SK-N-SH treated with all-trans-retinoic acid at 6 μM for 48 hours (cell line): ENCODE data around the gene KIAA1210.
A peak's percentile ranks its signal among the peaks of the same experiment; 100 is the strongest.

Experiments
- ATAC-seq: fragments of 200-7000 bp; cut with Tn5 transposase; 3 replicates; pipeline ENCODE4 v1.9.1; 2020; ENCODE audit warnings: mild to moderate bottlenecking, moderate library complexity
- ARNTL ChIP-seq: fragments of 450-650 bp; formaldehyde crosslinking; IDR thresholded peaks from 2 replicates; pipeline ENCODE4 v1.5.0; 2020; ENCODE audit warnings: low read depth, mild to moderate bottlenecking, moderate library complexity, borderline replicate concordance
- ESRRG ChIP-seq: fragments of 250-450 bp; sonication (Bioruptor Pico); IDR thresholded peaks from 2 replicates; pipeline ENCODE4 v1.6.1; 2021; ENCODE audit warnings: mild to moderate bottlenecking
- GLIS3 ChIP-seq: fragments of 250-450 bp; sonication (Bioruptor Pico); IDR thresholded peaks from 2 replicates; pipeline ENCODE4 v1.5.0; 2020; ENCODE audit warnings: mild to moderate bottlenecking, moderate library complexity
- ISL1 ChIP-seq: fragments of 250-450 bp; sonication (Bioruptor Pico); IDR thresholded peaks from 2 replicates; pipeline ENCODE4 v2.1.2; 2022; ENCODE audit warnings: mild to moderate bottlenecking, moderate library complexity
- POU6F1 ChIP-seq: fragments of 250-450 bp; sonication (Bioruptor Pico); IDR thresholded peaks from 2 replicates; pipeline ENCODE4 v1.8.0; 2021; ENCODE audit warnings: low read depth, mild to moderate bottlenecking, moderate library complexity, borderline replicate concordance
- PPARA ChIP-seq: fragments of 250-450 bp; sonication (Bioruptor Pico); IDR thresholded peaks from 2 replicates; pipeline ENCODE4 v1.5.0; 2020; ENCODE audit warnings: mild to moderate bottlenecking, borderline replicate concordance
- RARB ChIP-seq: fragments of 250-450 bp; sonication (Bioruptor Pico); IDR thresholded peaks from 2 replicates; pipeline ENCODE4 v1.8.0; 2021; ENCODE audit warnings: mild to moderate bottlenecking, moderate library complexity
- TCF4 ChIP-seq: fragments of 250-450 bp; sonication (Bioruptor Pico); IDR thresholded peaks from 2 replicates; pipeline ENCODE4 v1.8.0; 2021; ENCODE audit warnings: mild to moderate bottlenecking, moderate library complexity, borderline replicate concordance
- TOX ChIP-seq: fragments of 250-450 bp; sonication (Bioruptor Pico); IDR thresholded peaks from 2 replicates; pipeline ENCODE4 v1.8.0; 2021; ENCODE audit warnings: mild to moderate bottlenecking, moderate library complexity, borderline replicate concordance
- ZC3H10 ChIP-seq: fragments of 250-450 bp; sonication (Bioruptor Pico); IDR thresholded peaks from 2 replicates; pipeline ENCODE4 v1.5.1; 2021; ENCODE audit warnings: mild to moderate bottlenecking, moderate library complexity
- ZFP3 ChIP-seq: fragments of 250-450 bp; sonication (Bioruptor Pico); IDR thresholded peaks from 2 replicates; pipeline ENCODE4 v1.5.0; 2020; ENCODE audit warnings: mild to moderate bottlenecking, moderate library complexity
- ZNF565 ChIP-seq: fragments of 450-650 bp; formaldehyde crosslinking; conservative IDR thresholded peaks from 2 replicates; pipeline ENCODE4 v1.5.0; 2020; ENCODE audit warnings: low read depth, mild to moderate bottlenecking, moderate library complexity
- ZNF8 ChIP-seq: fragments of 450-650 bp; formaldehyde crosslinking; IDR thresholded peaks from 2 replicates; pipeline ENCODE4 v1.5.0; 2020; ENCODE audit warnings: mild to moderate bottlenecking, moderate library complexity
- TF ChIP-seq, protein P1 (sequence below): fragments of 250-450 bp; sonication (Bioruptor Pico); IDR thresholded peaks from 2 replicates; pipeline ENCODE4 v1.5.1; 2020; ENCODE audit warnings: low read depth, mild to moderate bottlenecking, moderate library complexity
- TF ChIP-seq, protein P2 (sequence below): fragments of 250-450 bp; sonication (Bioruptor Pico); IDR thresholded peaks from 2 replicates; pipeline ENCODE4 v1.8.0; 2020; ENCODE audit warnings: mild to moderate bottlenecking, moderate library complexity, borderline replicate concordance
- TF ChIP-seq, protein P3 (sequence below): fragments of 250-450 bp; sonication (Bioruptor Pico); IDR thresholded peaks from 2 replicates; pipeline ENCODE4 v1.5.0; 2020; ENCODE audit warnings: mild to moderate bottlenecking, moderate library complexity

KIAA1210 gene

DNA sequence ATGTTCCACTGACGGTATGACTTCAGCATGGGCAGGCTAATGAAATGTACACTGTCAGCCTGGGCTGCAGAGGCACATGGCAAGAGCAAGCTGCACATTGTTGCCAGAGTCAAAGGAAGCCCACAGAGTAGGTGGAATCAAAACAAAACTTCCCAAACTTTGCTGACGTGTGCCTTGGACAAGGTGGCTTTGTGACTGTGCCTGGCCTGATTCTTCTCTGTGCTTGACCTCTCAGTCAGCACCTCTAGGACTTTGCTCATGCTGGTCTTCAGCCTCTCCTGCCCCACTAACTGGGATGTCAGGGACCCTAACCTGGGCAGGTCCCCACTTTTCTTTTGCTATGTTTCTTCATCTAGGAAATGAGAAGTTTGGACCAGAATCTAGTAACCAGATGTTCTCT is 40.5 kb upstream of the KIAA1210 start:
- TF ChIP-seq ISL1 (CRISPR knock-in tag) (no peak), ZNF565 (CRISPR knock-in tag) (no peak)
- no peak for ATAC-seq

DNA sequence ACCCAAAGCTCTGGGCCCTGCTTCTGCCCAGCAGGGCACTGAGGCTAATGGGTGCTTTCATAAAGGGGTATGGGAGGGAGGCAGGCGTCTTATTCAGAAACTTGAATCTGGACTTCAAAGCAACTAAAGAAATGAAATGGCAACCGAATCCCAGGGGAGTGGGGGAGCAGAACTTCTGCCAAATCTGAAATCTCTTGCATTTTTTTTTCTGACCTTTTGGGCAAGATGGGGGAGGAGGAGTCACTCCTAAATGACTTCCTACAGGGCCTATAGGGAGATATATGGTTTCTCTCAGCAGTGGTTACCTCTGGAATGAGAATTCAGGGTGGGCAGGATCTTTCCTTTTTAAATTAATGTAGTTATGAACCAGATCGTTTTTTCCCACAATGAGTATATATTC is 30.6 kb upstream of the KIAA1210 start:
- TF ChIP-seq RARB, result no peak
- no peak for TF ChIP-seq ZNF8 (CRISPR knock-in tag)
- TF ChIP-seq, protein P1, sequence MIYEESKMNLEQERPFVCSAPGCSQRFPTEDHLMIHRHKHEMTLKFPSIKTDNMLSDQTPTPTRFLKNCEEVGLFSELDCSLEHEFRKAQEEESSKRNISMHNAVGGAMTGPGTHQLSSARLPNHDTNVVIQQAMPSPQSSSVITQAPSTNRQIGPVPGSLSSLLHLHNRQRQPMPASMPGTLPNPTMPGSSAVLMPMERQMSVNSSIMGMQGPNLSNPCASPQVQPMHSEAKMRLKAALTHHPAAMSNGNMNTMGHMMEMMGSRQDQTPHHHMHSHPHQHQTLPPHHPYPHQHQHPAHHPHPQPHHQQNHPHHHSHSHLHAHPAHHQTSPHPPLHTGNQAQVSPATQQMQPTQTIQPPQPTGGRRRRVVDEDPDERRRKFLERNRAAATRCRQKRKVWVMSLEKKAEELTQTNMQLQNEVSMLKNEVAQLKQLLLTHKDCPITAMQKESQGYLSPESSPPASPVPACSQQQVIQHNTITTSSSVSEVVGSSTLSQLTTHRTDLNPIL (CRISPR knock-in tag), result no peak
- no peak for TF ChIP-seq PPARA (CRISPR knock-in tag)
- no peak for TF ChIP-seq ZFP3 (CRISPR knock-in tag)
- TF ChIP-seq ESRRG (CRISPR knock-in tag), result no peak
- TF ChIP-seq ARNTL (CRISPR knock-in tag), result no peak
- TF ChIP-seq GLIS3 (CRISPR knock-in tag), result no peak
- no peak for TF ChIP-seq TCF4
- TF ChIP-seq, protein P2, sequence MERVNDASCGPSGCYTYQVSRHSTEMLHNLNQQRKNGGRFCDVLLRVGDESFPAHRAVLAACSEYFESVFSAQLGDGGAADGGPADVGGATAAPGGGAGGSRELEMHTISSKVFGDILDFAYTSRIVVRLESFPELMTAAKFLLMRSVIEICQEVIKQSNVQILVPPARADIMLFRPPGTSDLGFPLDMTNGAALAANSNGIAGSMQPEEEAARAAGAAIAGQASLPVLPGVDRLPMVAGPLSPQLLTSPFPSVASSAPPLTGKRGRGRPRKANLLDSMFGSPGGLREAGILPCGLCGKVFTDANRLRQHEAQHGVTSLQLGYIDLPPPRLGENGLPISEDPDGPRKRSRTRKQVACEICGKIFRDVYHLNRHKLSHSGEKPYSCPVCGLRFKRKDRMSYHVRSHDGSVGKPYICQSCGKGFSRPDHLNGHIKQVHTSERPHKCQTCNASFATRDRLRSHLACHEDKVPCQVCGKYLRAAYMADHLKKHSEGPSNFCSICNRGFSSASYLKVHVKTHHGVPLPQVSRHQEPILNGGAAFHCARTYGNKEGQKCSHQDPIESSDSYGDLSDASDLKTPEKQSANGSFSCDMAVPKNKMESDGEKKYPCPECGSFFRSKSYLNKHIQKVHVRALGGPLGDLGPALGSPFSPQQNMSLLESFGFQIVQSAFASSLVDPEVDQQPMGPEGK, result no peak
- no peak for ATAC-seq

DNA sequence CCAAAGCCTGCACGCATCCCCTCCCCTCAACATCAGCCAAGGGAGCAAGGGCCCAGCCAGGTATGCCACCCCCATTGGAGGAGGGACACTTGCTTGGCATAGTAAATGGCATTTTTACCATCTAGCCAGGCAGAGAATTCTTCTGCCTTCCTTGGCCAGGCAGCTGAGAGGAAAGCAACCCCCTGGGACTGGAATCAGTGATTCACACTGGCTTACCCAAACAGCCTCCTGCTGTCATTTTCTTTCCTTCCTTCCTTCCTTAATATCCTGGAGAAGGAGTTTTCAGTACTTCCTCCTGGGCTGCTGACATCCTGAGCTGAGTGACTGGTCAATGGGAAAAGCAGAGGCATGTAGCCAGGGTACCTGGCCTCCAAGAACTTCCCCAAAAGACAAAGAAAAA is 28.6 kb upstream of the KIAA1210 start:
- ATAC-seq, result no peak
- TF ChIP-seq POU6F1 (CRISPR knock-in tag) (no peak), ZC3H10 (CRISPR knock-in tag) (no peak)
- TF ChIP-seq, protein P1 (CRISPR knock-in tag), result no peak

GRCh38 chrX:119155416-119156035 is 27.9 kb upstream of the KIAA1210 start:
- TF ChIP-seq, protein P3, sequence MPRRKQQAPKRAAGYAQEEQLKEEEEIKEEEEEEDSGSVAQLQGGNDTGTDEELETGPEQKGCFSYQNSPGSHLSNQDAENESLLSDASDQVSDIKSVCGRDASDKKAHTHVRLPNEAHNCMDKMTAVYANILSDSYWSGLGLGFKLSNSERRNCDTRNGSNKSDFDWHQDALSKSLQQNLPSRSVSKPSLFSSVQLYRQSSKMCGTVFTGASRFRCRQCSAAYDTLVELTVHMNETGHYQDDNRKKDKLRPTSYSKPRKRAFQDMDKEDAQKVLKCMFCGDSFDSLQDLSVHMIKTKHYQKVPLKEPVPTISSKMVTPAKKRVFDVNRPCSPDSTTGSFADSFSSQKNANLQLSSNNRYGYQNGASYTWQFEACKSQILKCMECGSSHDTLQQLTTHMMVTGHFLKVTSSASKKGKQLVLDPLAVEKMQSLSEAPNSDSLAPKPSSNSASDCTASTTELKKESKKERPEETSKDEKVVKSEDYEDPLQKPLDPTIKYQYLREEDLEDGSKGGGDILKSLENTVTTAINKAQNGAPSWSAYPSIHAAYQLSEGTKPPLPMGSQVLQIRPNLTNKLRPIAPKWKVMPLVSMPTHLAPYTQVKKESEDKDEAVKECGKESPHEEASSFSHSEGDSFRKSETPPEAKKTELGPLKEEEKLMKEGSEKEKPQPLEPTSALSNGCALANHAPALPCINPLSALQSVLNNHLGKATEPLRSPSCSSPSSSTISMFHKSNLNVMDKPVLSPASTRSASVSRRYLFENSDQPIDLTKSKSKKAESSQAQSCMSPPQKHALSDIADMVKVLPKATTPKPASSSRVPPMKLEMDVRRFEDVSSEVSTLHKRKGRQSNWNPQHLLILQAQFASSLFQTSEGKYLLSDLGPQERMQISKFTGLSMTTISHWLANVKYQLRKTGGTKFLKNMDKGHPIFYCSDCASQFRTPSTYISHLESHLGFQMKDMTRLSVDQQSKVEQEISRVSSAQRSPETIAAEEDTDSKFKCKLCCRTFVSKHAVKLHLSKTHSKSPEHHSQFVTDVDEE (CRISPR knock-in tag), result no peak
- TF ChIP-seq, protein P2, result no peak
- TF ChIP-seq GLIS3 (CRISPR knock-in tag), result no peak
- no peak for TF ChIP-seq TOX
- peak; percentile 33; the same call in 2 of the 3 replicates for ATAC-seq
